Activated CD8-positive, alpha-beta memory T cell treated with anti-CD3 and anti-CD28 coated beads, Interleukin-2, amount 50 U/mL, for 48 hours (primary cell): Measurements from ENCODE around the gene AGAP1.

Source experiments
- DNase-seq: peaks from one replicate; pipeline ENCODE4 v3.0.0-alpha.2; 2020

The AGAP1 gene

DNA sequence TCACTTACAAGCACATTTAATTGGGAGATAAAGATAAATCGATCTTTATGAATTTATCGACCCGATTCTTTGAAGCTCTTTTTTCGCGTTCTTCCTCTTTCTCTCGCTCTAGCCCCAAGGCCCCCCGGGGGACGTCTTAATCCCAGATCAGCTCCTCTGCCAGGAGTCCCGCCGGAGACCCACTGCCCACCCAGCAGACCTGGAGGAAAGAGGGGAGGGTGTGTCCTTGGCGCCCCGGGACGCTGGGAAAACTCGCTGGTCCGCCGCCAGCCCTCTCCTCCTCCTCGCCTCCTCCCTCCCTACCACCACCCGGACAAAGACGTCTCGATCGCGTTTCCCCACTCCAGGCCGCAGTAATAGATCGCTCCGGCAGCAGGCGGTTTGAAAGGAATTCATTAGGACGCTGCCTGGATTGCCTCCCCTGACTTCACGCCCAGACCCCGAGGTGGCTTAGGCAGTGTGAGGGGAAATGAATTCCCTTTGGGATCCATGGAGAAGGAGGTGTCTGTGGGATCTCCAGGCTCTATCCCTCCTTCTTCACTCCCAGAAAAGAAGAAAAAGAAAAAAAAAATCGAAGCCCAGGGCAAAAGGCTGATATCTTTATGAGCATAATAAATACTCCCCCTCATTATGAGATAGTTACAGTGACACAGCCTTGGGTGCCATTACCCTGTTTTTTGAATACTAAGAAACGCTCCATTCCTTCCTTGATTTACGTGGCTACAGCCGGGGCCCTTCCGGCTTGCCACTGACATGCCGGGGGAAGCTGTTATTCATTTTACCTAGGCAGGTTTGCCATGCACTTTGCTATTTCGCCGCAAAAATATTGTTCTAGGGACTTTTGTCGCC is 676.1 kb downstream of the AGAP1 start:
- no peak for DNase-seq

DNA sequence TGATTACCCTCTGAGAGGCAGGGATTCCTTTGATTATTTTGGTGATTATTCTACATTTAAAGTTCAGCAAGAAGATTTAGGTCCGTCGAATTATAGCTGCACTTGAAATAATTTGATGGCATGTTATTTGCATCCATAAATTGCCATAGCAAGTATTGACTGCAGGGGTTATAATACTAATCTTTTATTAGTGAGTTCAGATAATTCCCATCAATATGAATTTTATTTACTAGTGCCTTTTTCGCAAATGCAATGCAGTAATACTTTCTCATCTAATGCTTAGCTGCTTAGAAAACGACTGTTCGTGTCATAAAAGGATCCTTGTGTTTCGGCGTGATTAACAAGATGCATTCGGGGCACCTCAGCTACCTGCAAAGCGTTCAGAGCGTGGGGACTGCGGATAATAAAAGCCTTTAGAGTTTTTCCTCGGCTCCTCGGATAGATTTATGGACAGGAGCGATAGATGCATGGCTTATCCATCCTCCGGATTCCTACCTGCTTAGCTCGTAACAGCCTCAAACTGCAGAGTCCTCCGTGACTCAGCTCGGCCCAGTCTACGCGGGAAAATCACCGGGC is 676.8 kb downstream of the AGAP1 start:
- no peak for DNase-seq

DNA sequence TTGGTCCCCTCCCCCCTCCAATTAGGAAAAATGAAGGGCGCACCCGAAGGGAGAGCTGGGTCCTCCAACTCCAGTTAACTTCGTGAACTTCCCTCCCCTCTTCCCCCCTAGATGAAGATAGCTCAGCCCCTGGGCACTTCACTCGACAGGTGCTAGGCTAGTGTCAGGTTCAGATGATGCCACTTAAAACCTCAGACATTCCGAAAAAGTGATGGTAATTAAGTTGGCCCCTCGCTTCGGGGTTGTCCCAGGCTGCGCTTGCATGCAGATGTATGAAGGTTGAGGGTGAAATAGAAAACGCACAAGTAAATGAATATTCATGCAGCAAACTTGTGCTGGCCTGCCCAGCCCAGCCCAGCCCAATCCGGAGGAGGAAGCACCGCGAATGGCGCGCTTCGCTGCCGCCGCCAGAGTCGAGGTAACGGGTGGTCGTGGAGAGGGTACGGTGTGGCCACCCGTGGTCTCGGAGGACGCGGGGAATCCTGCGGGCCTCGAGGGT is 677.4 kb downstream of the AGAP1 start:
- DNase-seq: no peak

DNA sequence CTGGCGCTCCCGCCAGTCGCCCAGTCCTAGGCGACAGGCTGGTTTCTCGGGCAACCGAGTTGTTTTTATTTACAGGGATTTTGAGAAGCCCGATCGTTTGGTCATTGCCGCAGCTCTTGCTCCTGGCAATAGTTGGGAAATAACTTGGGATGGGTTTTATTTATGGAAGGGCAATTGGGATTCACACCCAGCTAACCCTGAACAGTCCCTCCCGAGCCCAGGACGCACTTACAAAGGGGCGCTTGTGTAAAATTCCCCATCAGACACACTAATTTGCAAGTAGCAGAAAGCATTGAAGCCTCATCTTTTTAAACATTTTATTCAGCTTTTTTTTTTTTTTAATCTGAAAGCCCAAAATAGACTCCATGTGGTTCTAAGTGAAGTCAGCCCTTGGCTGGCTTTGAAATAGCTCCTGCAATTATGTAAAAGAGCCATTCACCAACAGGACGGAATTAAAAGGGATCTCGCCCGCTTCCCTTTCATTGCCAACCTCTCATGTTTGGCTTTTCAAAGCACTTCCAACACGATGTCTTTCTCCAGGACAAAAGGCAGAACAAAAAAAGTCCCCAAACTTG is 677.9 kb downstream of the AGAP1 start:
- DNase-seq: no peak

DNA sequence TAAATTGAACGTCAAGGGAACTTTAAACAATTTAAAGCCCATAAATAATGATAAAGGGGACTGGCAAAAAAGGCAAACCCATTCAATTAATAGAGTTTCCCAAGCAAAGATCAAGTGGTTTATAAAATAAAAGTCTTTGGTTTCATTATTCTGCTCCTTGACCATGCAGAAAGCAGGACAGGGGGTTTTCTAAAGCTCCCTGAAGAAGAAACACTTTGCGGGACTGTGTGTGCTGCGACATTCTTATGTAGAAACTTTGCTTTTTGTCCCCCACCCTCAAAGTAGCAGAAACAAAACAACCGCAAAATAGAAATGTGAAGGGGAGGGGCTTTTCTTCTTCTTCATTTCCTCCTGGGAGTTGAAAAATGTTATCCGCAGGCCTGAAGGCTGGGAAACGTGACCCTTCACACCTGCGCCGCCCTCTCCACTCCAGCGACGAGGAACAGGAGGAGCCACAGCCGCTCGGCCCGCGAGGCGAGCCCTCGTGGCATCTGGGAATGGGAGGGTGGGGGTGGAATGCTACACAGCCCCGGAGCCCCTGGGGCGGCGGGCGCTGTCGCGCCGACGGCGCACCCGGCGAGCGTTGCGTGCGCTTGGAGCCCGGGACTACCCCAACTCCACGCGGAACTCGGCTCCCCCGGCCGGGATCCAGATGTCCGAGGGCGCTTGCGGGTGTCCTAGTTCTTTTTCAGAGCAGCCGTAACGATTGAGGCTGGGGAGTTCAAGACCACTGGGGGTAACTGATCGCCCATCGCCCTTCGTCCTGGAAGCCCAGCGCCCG is 678.6 kb downstream of the AGAP1 start:
- no peak for DNase-seq

DNA sequence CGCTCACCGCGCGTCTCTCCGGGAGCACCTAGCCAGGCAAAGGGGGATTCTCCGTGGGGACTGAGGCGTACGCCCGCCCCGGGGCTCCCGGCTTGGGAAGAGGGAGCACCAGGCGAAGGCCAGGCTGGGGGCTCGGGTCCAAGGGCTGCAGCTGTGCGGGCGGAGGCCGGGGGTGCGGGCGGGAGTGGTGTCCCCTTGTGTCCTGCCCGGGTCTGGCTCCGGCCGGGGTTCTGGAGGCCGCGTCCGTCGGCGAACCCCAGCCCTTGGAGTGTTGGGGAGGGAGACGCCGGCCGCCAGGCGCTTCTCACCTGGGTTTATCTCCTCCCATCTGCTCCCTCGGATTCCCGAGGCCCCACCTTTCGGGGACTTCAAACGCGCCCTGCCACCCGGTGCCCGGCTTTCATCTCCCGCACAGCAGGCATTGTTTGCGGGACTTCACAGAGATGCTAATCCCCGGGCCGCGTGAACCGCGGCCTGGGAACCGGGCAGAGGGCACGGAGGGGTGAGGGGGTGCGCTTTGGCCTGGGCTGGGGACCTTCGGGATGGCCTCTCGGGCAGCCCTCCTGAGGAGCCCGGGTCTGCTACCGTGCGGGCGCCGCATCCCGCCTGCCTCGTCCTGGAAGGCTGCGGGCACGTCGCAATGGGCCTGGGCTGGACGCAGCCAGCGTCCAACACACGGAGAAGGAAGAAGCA is 679.3 kb downstream of the AGAP1 start:
- no peak for DNase-seq

DNA sequence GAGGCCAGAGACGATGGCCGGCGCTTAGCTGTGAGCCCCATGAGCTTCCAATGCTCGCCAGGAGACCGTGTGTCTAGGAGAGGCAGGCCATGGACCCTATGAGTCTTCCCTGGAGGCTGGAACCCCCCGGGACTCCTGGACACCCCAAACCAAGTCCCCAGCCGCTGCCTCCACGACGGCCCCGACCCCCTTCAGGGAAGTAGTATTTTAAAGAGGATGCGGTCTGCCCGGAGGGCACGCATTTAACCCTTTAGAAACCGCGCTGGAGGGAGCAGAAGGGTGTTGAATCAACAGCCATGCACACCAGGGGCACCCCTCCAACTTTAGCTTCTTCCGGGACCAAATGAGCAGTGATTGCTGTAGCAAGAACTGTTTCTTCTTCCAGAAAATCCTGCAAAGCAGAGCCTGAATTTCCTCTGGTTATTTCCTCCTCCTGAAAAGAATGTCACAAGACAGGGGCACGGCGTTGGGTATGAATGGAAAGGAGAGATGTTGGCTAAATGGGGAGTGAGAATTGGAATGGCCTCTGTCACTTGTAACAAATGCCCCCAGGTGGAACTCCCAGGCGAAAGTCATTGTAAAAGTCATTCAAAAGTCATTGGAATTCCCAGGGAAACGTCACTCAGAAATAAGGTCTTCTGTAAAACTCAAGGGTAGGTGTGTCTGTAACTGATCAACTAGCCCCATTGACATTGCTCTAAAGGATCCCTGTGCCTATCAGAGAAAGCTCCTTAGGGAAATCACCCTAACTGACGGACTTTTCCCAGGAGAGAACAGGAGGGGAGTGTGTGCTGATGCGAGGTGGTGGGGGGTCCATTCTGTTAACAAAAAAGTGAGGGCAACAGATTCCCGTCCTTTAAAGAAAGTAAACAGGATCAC is 680.1 kb downstream of the AGAP1 start:
- DNase-seq: no peak

DNA sequence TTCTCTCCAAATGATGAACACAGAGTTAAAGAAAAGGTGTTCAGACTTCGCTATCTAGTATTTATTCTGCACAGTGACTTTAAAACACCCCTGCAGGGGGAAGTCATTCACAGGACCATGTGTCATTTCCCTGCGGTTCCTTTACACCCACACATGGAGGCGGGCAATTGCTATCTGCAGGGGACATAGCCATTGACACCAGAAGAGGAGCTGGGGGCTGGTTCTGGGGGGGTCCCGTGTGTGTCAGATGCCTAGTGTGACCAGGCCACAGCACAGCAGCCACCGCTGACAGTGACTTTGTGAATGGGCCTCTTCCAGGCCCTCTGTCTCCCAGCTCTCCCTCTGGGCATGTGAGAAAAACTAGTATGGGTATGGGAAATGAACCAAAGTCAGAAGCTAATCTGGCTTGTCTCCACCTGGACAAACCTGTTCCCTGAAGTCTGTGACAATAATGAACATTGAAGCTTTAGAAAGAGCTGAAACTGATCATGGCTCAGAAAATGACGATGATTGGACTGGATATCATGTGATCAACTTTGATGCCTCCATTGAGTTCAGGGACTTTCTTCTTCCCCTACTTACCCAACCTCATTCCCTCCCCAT is 681.8 kb downstream of the AGAP1 start:
- DNase-seq: no peak

DNA sequence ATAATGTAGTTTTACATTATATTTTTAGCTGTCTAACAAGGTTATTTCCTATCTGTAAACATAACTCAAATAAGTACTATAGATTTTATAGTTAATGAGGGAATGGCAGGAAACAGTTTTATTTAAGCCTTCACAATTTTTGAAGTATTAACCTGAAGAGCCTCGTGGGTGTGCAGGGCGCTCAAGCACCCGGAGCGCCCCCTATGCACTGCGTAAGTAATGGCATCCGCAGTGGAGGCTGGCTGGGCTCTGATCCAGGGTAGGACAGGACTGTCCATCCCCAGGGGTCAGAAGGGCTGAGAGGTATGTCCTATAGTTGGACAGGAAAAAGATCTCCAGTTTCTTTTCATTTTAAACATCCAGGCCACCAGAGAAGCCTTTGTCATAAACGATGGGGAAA is 682.6 kb downstream of the AGAP1 start:
- no peak for DNase-seq

DNA sequence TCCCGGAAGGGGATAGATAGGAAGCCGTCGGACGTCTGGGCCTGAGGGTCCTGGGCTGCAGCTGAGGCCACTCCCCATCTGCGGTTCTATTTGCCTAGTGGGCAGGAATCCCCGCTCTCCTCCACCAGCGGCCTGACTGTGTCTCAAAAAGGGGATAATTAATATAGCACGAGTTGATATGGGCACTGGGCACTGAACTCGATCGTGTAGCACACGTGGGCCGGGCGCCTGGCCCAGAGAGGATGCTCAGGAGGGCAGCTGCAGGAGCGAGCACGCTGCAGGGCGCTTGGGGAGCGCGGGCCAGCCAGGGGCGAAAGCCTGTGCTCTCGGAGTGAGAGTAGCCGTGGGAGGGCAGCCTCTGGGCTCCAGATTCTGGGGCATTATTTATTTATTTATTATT is 683.1 kb downstream of the AGAP1 start:
- no peak for DNase-seq

DNA sequence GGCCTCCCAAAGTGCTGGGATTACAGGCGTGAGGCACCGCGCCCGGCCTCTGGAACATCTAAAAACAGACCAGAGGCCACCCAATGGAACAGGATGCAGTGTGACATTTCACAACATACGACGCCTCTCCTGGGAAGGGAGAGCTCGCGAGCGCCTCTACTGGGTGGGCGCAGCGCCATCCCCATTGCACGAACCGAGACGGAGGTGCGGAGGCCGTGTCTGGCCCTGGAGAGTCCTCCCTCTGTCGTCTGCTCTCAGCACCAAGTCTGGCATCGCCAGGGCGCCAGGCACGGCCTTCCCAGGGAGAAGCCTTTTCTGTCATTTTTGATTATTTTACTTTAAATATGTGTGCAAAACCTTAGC is 683.7 kb downstream of the AGAP1 start:
- no peak for DNase-seq

DNA sequence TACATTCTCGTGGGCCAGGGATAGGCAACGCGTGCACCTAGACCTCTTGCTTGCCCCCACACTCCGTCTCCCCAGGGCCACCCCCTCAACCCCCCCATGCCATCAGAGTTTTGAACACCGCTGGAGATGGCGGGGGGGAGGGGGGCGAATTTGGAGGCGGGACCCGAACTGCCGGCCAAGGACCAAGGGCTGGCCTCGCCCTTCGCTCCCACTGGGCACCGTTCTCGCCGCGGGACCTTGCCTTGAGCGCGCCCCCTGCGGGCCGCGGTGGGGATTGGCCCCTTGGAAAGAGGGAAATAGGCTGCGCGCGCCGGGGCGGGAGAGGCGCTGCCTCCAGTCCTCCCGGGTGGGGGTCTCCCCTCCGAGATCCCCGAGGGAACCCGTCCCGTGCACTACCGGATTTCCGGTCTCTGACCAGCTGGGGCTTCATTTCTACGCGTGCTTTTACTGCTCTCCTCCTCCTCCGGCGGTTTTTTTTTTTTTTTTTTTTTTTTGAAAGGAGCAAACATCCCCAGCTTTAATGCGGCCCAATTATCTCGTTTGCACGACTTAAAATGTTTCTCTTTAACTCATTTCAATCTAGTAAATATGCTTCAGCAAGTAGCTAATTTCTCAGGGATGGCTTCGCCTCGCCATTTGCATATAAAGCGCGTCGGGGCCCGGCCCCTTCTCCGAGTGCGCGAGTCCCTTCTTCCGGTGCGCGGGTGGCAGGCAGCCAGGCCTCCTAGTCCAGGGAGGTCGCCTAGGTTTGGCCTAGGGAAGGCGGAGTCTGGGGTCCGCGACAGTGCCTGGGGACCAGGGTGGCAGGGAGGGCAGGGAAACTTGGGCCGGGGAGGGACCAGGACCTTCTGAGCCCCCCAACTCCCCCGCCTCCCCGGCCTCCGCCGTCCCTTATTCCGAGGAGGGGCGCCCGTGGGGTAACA is 684.4 kb downstream of the AGAP1 start:
- peak; percentile 86 for DNase-seq

DNA sequence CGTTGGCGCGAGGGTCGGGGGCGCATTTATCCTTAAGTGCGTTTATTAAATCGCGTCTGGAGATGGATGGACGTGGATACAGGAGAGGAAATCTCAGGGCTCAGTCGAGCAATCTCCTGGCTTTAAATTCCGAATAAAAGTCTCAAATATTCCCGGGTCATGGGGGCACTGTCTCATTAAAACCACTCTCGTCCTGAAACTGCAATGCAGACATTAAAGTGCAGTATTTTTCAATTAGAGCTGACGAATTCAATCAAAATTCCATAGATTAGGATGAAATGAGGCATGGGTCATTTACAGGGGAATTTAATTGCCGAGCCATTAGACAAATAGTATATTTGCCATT is 685.0 kb downstream of the AGAP1 start:
- no peak for DNase-seq

DNA sequence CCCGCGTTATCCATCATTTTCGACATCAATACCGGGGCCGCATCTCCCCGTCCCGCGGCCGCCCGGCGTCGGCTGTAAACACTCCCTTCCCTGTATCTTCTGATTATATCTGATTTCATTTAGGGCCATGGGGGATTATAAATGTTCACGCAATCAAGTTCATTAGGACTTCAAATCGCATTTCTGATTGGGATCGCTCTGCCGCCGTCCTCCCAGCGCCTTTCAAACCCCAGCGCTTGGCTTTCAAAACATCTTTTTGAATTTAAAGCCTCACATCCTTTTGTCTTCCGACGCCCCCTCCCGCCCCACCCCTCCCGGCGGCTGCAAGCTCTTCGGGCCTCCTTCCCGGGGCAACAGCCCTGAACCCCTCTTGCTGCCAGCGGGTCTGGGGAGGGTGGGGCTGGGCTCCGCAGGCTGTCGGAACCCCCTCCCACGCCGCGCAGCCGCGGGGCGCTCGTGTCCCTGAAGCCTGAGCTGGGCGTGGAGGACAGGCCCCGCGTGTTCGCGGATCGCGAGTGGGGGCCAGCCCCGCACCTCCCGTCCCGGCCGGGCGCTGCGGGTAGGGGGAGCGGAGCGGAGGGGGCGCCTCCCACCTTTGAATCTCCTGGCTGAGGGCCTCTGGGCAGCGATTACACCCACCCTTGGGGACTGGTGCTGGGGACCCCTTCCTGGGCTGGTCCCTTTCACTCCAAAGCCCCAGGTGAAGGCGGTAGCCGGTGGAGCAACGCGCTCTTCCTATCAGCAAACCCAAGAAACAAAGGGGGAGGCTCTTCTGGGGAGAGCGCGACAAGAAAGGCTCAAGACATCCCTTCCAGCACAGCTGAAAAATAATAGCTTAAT is 685.6 kb downstream of the AGAP1 start:
- DNase-seq: no peak

DNA sequence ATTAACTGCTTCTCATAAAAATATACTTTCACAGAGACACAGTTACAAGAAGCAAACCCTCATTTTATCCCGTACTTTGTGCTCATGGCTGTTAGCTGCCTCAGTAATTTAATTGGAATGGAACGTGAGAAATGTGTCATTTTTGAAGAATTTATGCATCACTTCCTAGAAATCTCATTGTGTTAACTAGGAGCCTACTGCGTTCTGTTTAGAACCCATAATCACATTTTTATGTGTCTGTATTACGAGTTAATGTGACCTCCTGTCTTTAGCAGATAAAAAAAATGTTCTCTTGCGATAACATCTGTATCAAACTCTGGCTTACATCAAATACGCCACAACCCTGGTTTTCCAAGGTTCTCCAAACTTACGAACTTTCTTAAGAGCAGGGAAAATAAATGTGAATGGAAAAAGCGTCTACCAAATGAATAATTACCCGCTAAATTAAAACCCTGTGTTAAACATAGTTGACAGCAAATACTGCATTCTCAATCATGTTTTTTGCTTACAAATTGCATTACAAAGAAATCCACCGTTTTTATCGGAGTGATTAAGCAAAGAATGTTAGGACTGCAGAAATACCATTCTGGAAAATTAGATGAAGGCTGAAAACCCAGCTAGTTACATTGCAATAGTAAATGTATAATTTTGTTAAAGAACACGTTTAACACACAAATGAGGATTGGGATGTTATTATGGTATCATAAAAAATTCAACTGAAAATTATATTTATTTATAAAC is 686.4 kb downstream of the AGAP1 start:
- DNase-seq: no peak

DNA sequence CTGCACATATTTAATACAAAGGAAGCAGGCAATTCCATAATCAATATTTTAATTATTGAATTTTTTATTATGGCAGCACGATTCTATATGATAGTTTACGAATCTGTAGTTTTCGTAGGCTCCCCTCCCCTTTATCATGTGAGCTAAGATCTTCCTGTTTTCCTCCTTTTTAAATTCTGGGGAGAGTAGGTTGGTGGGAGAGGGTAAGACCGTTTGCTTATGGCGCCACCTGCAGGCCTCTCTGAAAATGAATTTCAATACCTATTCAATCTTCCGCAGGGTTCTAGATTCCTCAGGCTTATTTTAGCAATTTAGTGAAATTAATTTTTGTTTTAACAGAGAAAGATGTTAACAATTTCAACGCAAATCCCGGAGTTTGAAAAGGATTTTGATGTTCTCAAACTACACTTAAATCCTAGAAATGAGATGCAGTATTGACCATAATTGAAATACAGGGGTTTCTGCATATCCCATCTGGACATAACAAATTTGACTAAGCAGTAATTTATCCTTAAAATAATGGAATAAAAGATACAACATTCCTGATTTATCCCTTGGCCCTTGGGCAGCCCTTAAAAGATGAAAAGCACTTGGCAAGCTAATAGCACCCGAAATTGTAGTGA is 687.1 kb downstream of the AGAP1 start:
- DNase-seq: no peak
